ENCODE data around the gene KLHDC8A. TPM values are rescaled to one million over a fixed set of nuclear protein-coding genes. Genes with fewer than 3 reads are reported as not detected.

The KLHDC8A gene
- total and polyA plus RNA-seq, 2 of the 13 experiments (the other 11 are each of a cell fraction or from before 2014, with no cell fraction given): not detected

DNA sequence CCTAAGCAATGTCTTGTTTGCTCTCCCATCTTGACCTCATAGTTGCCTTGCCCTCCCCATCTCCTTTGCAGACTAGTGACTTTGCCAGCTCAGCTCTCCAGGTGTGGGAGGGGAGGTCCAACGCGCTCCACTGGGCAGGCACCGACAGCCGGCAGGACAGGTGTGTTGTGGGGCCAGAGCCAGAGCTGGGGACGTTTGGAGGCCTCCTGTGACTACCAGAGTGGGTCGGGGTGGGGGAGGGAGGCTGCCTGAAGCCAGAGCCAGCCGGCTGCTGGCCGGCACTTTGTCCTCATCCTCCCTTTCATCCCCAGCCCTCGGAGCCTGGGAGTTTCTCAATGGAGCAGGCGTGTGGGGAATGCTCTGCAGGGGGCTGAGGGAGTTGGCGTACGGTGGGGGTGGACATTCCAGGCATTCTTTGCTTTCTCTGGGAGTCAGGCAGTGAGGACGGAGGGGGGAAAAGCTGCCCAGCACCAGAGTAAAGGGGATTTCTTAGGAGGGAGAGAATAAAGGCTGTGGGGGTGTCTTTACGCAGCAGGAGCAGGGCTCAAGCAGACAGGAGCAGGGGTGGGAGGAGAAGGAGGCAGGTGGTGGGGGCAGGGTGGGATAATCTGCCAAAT, 55.4 kb downstream of the KLHDC8A start (continued):
- TF ChIP-seq ZNF383 (CRISPR knock-in tag; IDR thresholded peaks at IDR 0.05; ENCODE audit: borderline replicate concordance): no peak
- TF ChIP-seq TMF1 (CRISPR knock-in tag; IDR thresholded peaks at IDR 0.05; ENCODE audit: low read depth): no peak
- TF ChIP-seq, protein P1, sequence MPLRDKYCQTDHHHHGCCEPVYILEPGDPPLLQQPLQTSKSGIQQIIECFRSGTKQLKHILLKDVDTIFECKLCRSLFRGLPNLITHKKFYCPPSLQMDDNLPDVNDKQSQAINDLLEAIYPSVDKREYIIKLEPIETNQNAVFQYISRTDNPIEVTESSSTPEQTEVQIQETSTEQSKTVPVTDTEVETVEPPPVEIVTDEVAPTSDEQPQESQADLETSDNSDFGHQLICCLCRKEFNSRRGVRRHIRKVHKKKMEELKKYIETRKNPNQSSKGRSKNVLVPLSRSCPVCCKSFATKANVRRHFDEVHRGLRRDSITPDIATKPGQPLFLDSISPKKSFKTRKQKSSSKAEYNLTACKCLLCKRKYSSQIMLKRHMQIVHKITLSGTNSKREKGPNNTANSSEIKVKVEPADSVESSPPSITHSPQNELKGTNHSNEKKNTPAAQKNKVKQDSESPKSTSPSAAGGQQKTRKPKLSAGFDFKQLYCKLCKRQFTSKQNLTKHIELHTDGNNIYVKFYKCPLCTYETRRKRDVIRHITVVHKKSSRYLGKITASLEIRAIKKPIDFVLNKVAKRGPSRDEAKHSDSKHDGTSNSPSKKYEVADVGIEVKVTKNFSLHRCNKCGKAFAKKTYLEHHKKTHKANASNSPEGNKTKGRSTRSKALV (CRISPR knock-in tag; IDR thresholded peaks at IDR 0.05): no peak
- no peak for TF ChIP-seq ZNF33B (CRISPR knock-in tag; IDR thresholded peaks at IDR 0.05)
- TF ChIP-seq NFE2L2 (IDR thresholded peaks at IDR 0.05; ENCODE audit: low read length): no peak
- TF ChIP-seq HIVEP1 (CRISPR knock-in tag; IDR thresholded peaks at IDR 0.05): peak; percentile 85; the same call in 1 of the 2 replicates
- TF ChIP-seq, protein P2, sequence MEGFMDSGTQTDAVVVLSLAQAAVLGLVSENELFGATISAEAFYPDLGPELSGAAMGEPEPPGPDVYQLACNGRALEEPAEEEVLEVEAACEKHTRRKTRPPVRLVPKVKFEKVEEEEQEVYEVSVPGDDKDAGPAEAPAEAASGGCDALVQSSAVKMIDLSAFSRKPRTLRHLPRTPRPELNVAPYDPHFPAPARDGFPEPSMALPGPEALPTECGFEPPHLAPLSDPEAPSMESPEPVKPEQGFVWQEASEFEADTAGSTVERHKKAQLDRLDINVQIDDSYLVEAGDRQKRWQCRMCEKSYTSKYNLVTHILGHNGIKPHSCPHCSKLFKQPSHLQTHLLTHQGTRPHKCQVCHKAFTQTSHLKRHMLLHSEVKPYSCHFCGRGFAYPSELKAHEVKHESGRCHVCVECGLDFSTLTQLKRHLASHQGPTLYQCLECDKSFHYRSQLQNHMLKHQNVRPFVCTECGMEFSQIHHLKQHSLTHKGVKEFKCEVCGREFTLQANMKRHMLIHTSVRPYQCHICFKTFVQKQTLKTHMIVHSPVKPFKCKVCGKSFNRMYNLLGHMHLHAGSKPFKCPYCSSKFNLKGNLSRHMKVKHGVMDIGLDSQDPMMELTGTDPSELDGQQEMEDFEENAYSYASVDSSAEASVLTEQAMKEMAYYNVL (CRISPR knock-in tag; IDR thresholded peaks at IDR 0.05; ENCODE audit: borderline replicate concordance): peak; percentile 89
- no peak for TF ChIP-seq IKZF4 (CRISPR knock-in tag; IDR thresholded peaks at IDR 0.05; ENCODE audit: borderline replicate concordance, low read depth, not compliant biosample characterization)
- TF ChIP-seq SIX1 (CRISPR knock-in tag; IDR thresholded peaks at IDR 0.05; ENCODE audit: borderline replicate concordance): no peak
- TF ChIP-seq, protein P3, sequence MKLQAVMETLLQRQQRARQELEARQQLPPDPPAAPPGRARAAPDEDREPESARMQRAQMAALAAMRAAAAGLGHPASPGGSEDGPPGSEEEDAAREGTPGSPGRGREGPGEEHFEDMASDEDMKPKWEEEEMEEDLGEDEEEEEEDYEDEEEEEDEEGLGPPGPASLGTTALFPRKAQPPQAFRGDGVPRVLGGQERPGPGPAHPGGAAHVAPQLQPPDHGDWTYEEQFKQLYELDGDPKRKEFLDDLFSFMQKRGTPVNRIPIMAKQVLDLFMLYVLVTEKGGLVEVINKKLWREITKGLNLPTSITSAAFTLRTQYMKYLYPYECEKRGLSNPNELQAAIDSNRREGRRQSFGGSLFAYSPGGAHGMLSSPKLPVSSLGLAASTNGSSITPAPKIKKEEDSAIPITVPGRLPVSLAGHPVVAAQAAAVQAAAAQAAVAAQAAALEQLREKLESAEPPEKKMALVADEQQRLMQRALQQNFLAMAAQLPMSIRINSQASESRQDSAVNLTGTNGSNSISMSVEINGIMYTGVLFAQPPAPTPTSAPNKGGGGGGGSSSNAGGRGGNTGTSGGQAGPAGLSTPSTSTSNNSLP (IDR thresholded peaks at IDR 0.05; ENCODE audit: low read depth, low read length): no peak
- no peak for TF ChIP-seq ZNF761 (CRISPR knock-in tag; conservative IDR thresholded peaks at IDR 0.05)
- peak; percentile 90 for TF ChIP-seq HDAC1 (CRISPR knock-in tag; IDR thresholded peaks at IDR 0.05)
- no peak for TF ChIP-seq ZNF629 (CRISPR knock-in tag; conservative IDR thresholded peaks at IDR 0.05)
- TF ChIP-seq POLR2A (IDR thresholded peaks at IDR 0.05; ENCODE audit: insufficient read depth in 1 of 2, low read depth in 2 of 2, low read length in 2 of 2): peak in 1 of 2 experiments; percentile 42; a peak in 1 of 4 replicates
- TF ChIP-seq HES4 (CRISPR knock-in tag; IDR thresholded peaks at IDR 0.05; ENCODE audit: borderline replicate concordance): no peak
- 0 out of 2 replicates have a peak, but pooled peaks have one; percentile 21 for TF ChIP-seq IRF2 (CRISPR knock-in tag; IDR thresholded peaks at IDR 0.05)
- TF ChIP-seq ZNF841 (CRISPR knock-in tag; IDR thresholded peaks at IDR 0.05; ENCODE audit: borderline replicate concordance): no peak
- TF ChIP-seq RAD21 (CRISPR knock-in tag; IDR thresholded peaks at IDR 0.05): peak; percentile 77
- TF ChIP-seq ZNF570 (CRISPR knock-in tag; IDR thresholded peaks at IDR 0.05; ENCODE audit: borderline replicate concordance): no peak
- TF ChIP-seq, protein P4, sequence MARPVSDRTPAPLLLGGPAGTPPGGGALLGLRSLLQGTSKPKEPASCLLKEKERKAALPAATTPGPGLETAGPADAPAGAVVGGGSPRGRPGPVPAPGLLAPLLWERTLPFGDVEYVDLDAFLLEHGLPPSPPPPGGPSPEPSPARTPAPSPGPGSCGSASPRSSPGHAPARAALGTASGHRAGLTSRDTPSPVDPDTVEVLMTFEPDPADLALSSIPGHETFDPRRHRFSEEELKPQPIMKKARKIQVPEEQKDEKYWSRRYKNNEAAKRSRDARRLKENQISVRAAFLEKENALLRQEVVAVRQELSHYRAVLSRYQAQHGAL (CRISPR knock-in tag; IDR thresholded peaks at IDR 0.05; ENCODE audit: not compliant biosample characterization): no peak
- TF ChIP-seq ZNF598 (CRISPR knock-in tag; IDR thresholded peaks at IDR 0.05; ENCODE audit: borderline replicate concordance): no peak
- TF ChIP-seq ZFP36 (IDR thresholded peaks at IDR 0.05; ENCODE audit: borderline replicate concordance, low read depth, low read length, partially characterized antibody): no peak
- no peak for TF ChIP-seq ZNF773 (CRISPR knock-in tag; IDR thresholded peaks at IDR 0.05; ENCODE audit: borderline replicate concordance)
- peak; percentile 68; the same call in 1 of the 2 replicates for TF ChIP-seq TEAD2 (CRISPR knock-in tag; IDR thresholded peaks at IDR 0.05)
- TF ChIP-seq ZNF335 (CRISPR knock-in tag; IDR thresholded peaks at IDR 0.05): no peak

Measured in HepG2 (cell line).